Measurements from ENCODE around the gene PPHLN1. TPM values are rescaled to one million over a fixed set of nuclear protein-coding genes. Genes with fewer than 3 reads are reported as not detected.

Gene PPHLN1
- total RNA-seq, 4 donors from 2014 or later = 63.2 to 175 (median 68.1) TPM

GRCh38 chr12:42288544-42288943, 37.4 kb upstream of the PPHLN1 start:
- Histone ChIP-seq H3K27me3 (no peaks in the 10 kb centered on the region), H3K36me3 (no peaks in the 10 kb centered on the region), H3K4me3 (no peak overlapping the region), H3K9me3 (no peaks in the 10 kb centered on the region), H3K4me1 (no peaks in the 10 kb centered on the region), H3K27ac (no peak overlapping the region)
- DNase-seq = no peak
- TF ChIP-seq POLR2A (IDR thresholded peaks at IDR 0.05) = no peak
- no peak for TF ChIP-seq CTCF (IDR thresholded peaks at IDR 0.05)

GRCh38 chr12:42291680-42292079, 34.3 kb upstream of the PPHLN1 start:
- TF ChIP-seq CTCF (IDR thresholded peaks at IDR 0.05) = no peak
- TF ChIP-seq POLR2A (IDR thresholded peaks at IDR 0.05) = no peak
- no peaks in the 10 kb centered on the region for H3K9me3 ChIP-seq
- no peaks in the 10 kb centered on the region for H3K4me1 ChIP-seq
- DNase-seq = no peak
- H3K4me3 ChIP-seq = no peak overlapping the region
- no peaks in the 10 kb centered on the region for H3K27me3 ChIP-seq
- H3K36me3 ChIP-seq = no peaks in the 10 kb centered on the region
- no peak overlapping the region for H3K27ac ChIP-seq

GRCh38 chr12:42296503-42297109, 29.4 kb upstream of the PPHLN1 start:
- Histone ChIP-seq H3K27me3 (no peaks in the 10 kb centered on the region), H3K27ac (no peak overlapping the region), H3K36me3 (no peaks in the 10 kb centered on the region), H3K4me1 (no peaks in the 10 kb centered on the region), H3K4me3 (no peak overlapping the region), H3K9me3 (no peaks in the 10 kb centered on the region)
- no peak for DNase-seq
- no peak for TF ChIP-seq POLR2A (IDR thresholded peaks at IDR 0.05)
- TF ChIP-seq CTCF (IDR thresholded peaks at IDR 0.05) = peak in 2 of 6 experiments; percentile 18 to 26

GRCh38 chr12:42298887-42299286, 27.1 kb upstream of the PPHLN1 start:
- no peak overlapping the region for H3K27ac ChIP-seq
- H3K36me3 ChIP-seq = no peaks in the 10 kb centered on the region
- H3K4me1 ChIP-seq = no peaks in the 10 kb centered on the region
- no peak overlapping the region for H3K4me3 ChIP-seq
- no peak for DNase-seq
- no peaks in the 10 kb centered on the region for H3K9me3 ChIP-seq
- no peaks in the 10 kb centered on the region for H3K27me3 ChIP-seq
- TF ChIP-seq CTCF (IDR thresholded peaks at IDR 0.05) (no peak), POLR2A (IDR thresholded peaks at IDR 0.05) (no peak)

- Histone ChIP-seq H3K36me3 (no peaks in the 10 kb centered on the region), H3K27me3 (no peaks in the 10 kb centered on the region), H3K4me1 (no peaks in the 10 kb centered on the region), H3K27ac (no peak overlapping the region), H3K4me3 (no peak overlapping the region), H3K9me3 (no peaks in the 10 kb centered on the region)
- TF ChIP-seq POLR2A (IDR thresholded peaks at IDR 0.05) = no peak
- TF ChIP-seq CTCF (IDR thresholded peaks at IDR 0.05) = no peak
- DNase-seq = no peak
These were observed 26.3 kb upstream of the PPHLN1 start for GRCh38 chr12:42299392-42300308.

Data from Peyer's patch (tissue), 4 donors.